MM.1S (cell line): ENCODE measurements around the gene GNAQ.

ENCODE experiments used
- CTCF ChIP-seq: fragments of 300-600 bp; sonication (generic); IDR thresholded peaks from 2 replicates; pipeline ENCODE4 v1.5.1; 2016; ENCODE audit warnings: antibody characterized with exemption, low read length, mixed read lengths
- EZH2 ChIP-seq: fragments of 300-600 bp; sonication (generic); optimal IDR thresholded peaks from 2 replicates; pipeline ENCODE3; 2017; ENCODE audit warnings: low read depth, mild to moderate bottlenecking, antibody characterized with exemption, low read length, mixed read lengths

GRCh38 chr9:77999231-77999631 is 32.4 kb downstream of the GNAQ start:
- no peak for TF ChIP-seq CTCF
- no peak for TF ChIP-seq EZH2
